HCT116 (cell line): ENCODE results near the gene ZCCHC17. TPM values are rescaled to one million over a fixed set of nuclear protein-coding genes. Genes with fewer than 3 reads are reported as not detected.

Source experiments
- ATAC-seq: fragments of 200-7000 bp; cut with Tn5 transposase; 2 replicates; pipeline ENCODE4 v1.9.1; 2020; ENCODE audit warnings: mild to moderate bottlenecking, moderate library complexity
- BruUV-seq: library from RNA; stranded (reverse); fragments of 400-500 nt; replicated peaks from 2 replicates; lab custom pipeline; 2021; lab: Mats Ljungman, UMichigan
- CTCF ChIA-PET: fragments of 300-600 bp; sonication (Branson Sonifier 250); formaldehyde crosslinking; loops from one replicate; lab custom pipeline; 2021; ENCODE audit warnings: antibody characterized with exemption; lab: Charles Lee
- POLR2A ChIA-PET: fragments of 300-600, 350-600 bp; sonication (Branson Sonifier 250); formaldehyde crosslinking; loops from one replicate; lab custom pipeline; 2021; ENCODE audit warnings: antibody characterized with exemption; lab: Charles Lee
- RAD21 ChIA-PET, 2 experiments: fragments of 300-600 bp; sonication (Branson Sonifier 250); formaldehyde crosslinking; loops; one replicate each; lab custom pipeline; 2023; ENCODE audit warnings: low total read pairs in 2 of 2; ENCODE audit not compliant: uncharacterized antibody in 2 of 2, unreplicated experiment in 2 of 2, low non-redundant PET in 1 of 2; lab: Charles Lee
- DNase-seq: peaks from one replicate; pipeline ENCODE4 v3.0.0-alpha.2; 2010; ENCODE audit warnings: low read depth, low spot score
- H2AFZ ChIP-seq: fragments of 200-600 bp; shearing (Covaris generic), sonication (generic); 2 replicates; pipeline ENCODE4 v1.6.1; 2017; ENCODE audit warnings: low read depth, mixed run types, mixed read lengths, antibody characterized with exemption, low read length; ENCODE audit not compliant: poor library complexity, severe bottlenecking
- H3K27ac ChIP-seq: 2 replicates; pipeline ENCODE4 v1.5.1; 2012; ENCODE audit warnings: low read depth, low read length
- H3K27me3 ChIP-seq: fragments of 200-600 bp; sonication (generic); 2 replicates; pipeline ENCODE4 v1.6.1; 2016; ENCODE audit warnings: mixed run types, low read length, mixed read lengths; ENCODE audit not compliant: insufficient read depth
- H3K36me3 ChIP-seq, 2 experiments: fragments of 200-500 bp in 1 of 2; fragments of 200-600 bp in 1 of 2; sonication (Bioruptor generic) in 1 of 2; sonication (generic) in 1 of 2; 2 replicates each; pipeline versions ENCODE4 v1.5.1 to v1.6.1; 2014 to 2016; ENCODE audit warnings: low read length in 2 of 2, inconsistent platforms in 1 of 2, mixed read lengths in 1 of 2, mixed run types in 1 of 2; ENCODE audit not compliant: insufficient read depth in 2 of 2, control insufficient read depth in 1 of 2
- H3K4me1 ChIP-seq, 2 experiments: fragments of 200-600 bp in 1 of 2; sonication (generic) in 1 of 2; 2 replicates each; pipeline versions ENCODE4 v1.5.1 to v1.6.1; 2012 to 2017; ENCODE audit warnings: low read length in 2 of 2, inconsistent platforms in 1 of 2, mild to moderate bottlenecking in 1 of 2, mixed read lengths in 1 of 2, mixed run types in 1 of 2, moderate library complexity in 1 of 2; ENCODE audit not compliant: insufficient read depth in 2 of 2, control insufficient read depth in 1 of 2
- H3K4me2 ChIP-seq: fragments of 200-600 bp; sonication (generic); 2 replicates; pipeline ENCODE4 v1.6.1; 2017; ENCODE audit warnings: mixed run types, low read length, mixed read lengths
- H3K4me3 ChIP-seq, 2 experiments: fragments of 200-600 bp in 1 of 2; sonication (generic) in 1 of 2; replicated peaks in 1 of 2; 2 replicates each; pipeline ENCODE4 v1.5.1; 2011 to 2016; ENCODE audit warnings: low read length in 2 of 2, control low read depth in 1 of 2, low read depth in 1 of 2, mild to moderate bottlenecking in 1 of 2, mixed read lengths in 1 of 2, mixed run types in 1 of 2
- H3K79me2 ChIP-seq: fragments of 200-600 bp; sonication (generic); 2 replicates; pipeline ENCODE4 v1.6.1; 2017; ENCODE audit warnings: mild to moderate bottlenecking, mixed run types, low read length, moderate library complexity, mixed read lengths; ENCODE audit not compliant: insufficient read depth
- H3K9ac ChIP-seq: fragments of 200-600 bp; sonication (generic); 2 replicates; pipeline ENCODE4 v1.6.1; 2016; ENCODE audit warnings: low read length, mixed read lengths
- H3K9me2 ChIP-seq: fragments of 200-600 bp; sonication (generic), shearing (Covaris generic); 2 replicates; pipeline ENCODE4 v1.6.1; 2017; ENCODE audit warnings: mixed run types, mild to moderate bottlenecking, moderate library complexity; ENCODE audit not compliant: insufficient read depth
- H3K9me3 ChIP-seq, 2 experiments: fragments of 200-500 bp in 1 of 2; fragments of 200-600 bp in 1 of 2; sonication (Bioruptor generic) in 1 of 2; sonication (generic) in 1 of 2; 2 replicates each; pipeline ENCODE4 v1.6.1; 2014 to 2017; ENCODE audit warnings: low read length in 2 of 2, mixed read lengths in 2 of 2, inconsistent platforms in 1 of 2, low read depth in 1 of 2, mild to moderate bottlenecking in 1 of 2, mixed run types in 1 of 2, moderate library complexity in 1 of 2; ENCODE audit not compliant: control insufficient read depth in 1 of 2, insufficient read depth in 1 of 2
- H4K20me1 ChIP-seq: fragments of 200-600 bp; sonication (generic), shearing (Covaris generic); 2 replicates; pipeline ENCODE4 v1.6.1; 2017; ENCODE audit warnings: mixed run types, mild to moderate bottlenecking, moderate library complexity; ENCODE audit not compliant: insufficient read depth
- CBX3 ChIP-seq: IDR thresholded peaks from 2 replicates; pipeline ENCODE4 v1.6.1; 2012; ENCODE audit warnings: low read depth
- CEBPB ChIP-seq: IDR thresholded peaks from 2 replicates; pipeline ENCODE4 v1.6.1; 2012; ENCODE audit warnings: low read depth
- EGR1 ChIP-seq: IDR thresholded peaks from 2 replicates; pipeline ENCODE4 v1.6.1; 2012; ENCODE audit warnings: low read depth
- ELF1 ChIP-seq: IDR thresholded peaks from 2 replicates; pipeline ENCODE4 v1.6.1; 2012; ENCODE audit warnings: low read depth, borderline replicate concordance
- EZH2 ChIP-seq: fragments of 200-600 bp; sonication (generic); IDR thresholded peaks from 2 replicates; pipeline ENCODE4 v1.6.1; 2017; ENCODE audit warnings: antibody characterized with exemption, mixed run types
- FOSL1 ChIP-seq: IDR thresholded peaks from 2 replicates; pipeline ENCODE4 v1.6.1; 2012; ENCODE audit warnings: low read depth
- POLR2AphosphoS5 ChIP-seq: IDR thresholded peaks from 2 replicates; pipeline ENCODE4 v1.6.1; 2011; ENCODE audit warnings: mild to moderate bottlenecking, low read depth, low read length, moderate library complexity
- RAD21 ChIP-seq: IDR thresholded peaks from 2 replicates; pipeline ENCODE4 v1.6.1; 2012; ENCODE audit warnings: low read depth, mild to moderate bottlenecking
- SIN3A ChIP-seq: IDR thresholded peaks from 2 replicates; pipeline ENCODE4 v1.6.1; 2012; ENCODE audit warnings: low read depth
- SRF ChIP-seq: IDR thresholded peaks from 2 replicates; pipeline ENCODE4 v1.6.1; 2012; ENCODE audit warnings: low read depth
- ZFX ChIP-seq: fragments of 450-650 bp; IDR thresholded peaks from 2 replicates; pipeline ENCODE4 v1.6.1; 2017
- intact Hi-C: fragments of 100-400 bp; cut with micrococcal nuclease; formaldehyde crosslinking; loops from 2 replicates; pipeline ENCODE4 v1.10.0; 2022
- total RNA-seq: library from RNA; stranded (reverse); gene quantifications from one replicate; pipeline ENCODE4 v1.2.1, GENCODE V29; 2021; ENCODE audit not compliant: unreplicated experiment
- TF ChIP-seq, protein P1 (sequence below), 3 experiments: fragments of 200-600 bp in 1 of 3; sonication (generic) in 1 of 3; IDR thresholded peaks in 2 of 3; conservative IDR thresholded peaks in 1 of 3; 2 replicates each; pipeline ENCODE4 v1.5.1; 2012 to 2017; ENCODE audit warnings: low read depth in 2 of 3, low read length in 2 of 3, antibody characterized with exemption in 1 of 3, borderline replicate concordance in 1 of 3, control low read depth in 1 of 3, mild to moderate bottlenecking in 1 of 3, mixed read lengths in 1 of 3, mixed run types in 1 of 3, moderate library complexity in 1 of 3; ENCODE audit not compliant: insufficient read depth in 1 of 3
- TF ChIP-seq, protein P2 (sequence below): IDR thresholded peaks from 2 replicates; pipeline ENCODE4 v1.6.1; 2012; ENCODE audit warnings: low read depth

The ZCCHC17 gene
- total RNA-seq, 1 experiment from 2014 or later = 27.8 TPM

DNA sequence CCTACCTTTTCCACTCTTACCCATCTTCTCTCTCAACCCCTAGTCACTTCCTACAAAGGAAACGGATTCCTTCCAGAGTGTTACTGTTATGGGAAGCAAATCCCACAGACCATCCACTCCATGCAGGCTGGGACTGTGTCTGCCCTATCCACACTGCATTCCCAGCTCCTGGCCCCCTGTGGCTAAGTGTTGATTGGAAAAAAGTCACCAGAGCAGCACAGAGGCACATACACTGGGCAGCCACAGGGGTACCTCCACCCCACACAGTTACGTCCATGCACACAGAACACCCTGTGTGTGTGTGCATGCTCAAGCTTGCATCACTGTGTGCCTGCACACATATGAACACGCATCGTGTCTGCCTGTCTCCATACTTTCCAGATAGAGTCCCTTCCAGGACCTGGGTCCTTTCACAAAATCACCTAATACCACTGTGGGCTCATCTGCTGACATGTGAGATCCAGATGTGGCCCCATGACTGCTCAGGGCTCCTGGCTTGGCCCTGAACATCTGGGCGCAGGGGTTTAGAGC, 112.0 kb downstream of the ZCCHC17 start:
- RAD21 ChIA-PET = no interaction called here
- CTCF ChIA-PET = interaction anchor here (0.8 to 1.5 kb wide), 2 partner anchors 12 to 14 kb away, joined by 3 to 6 read pairs; no protein-coding TSS in a partner anchor
- Histone ChIP-seq H3K4me3 (no peak overlapping the region), H2AFZ (no peak overlapping the region), H3K4me2 (no peak overlapping the region), H3K79me2 (peaks cover 7% of the 10 kb centered on the region; the same call in 1 of the 2 replicates), H3K27ac (no peak overlapping the region), H3K9me2 (no peaks in the 10 kb centered on the region), H3K27me3 (no peaks in the 10 kb centered on the region), H3K9ac (no peak overlapping the region), H3K36me3 (no peaks in the 10 kb centered on the region), H3K4me1 (peaks cover 2 to 9% of the 10 kb centered on the region in 2 experiments; a peak in 3 of 4 replicates), H4K20me1 (no peaks in the 10 kb centered on the region), H3K9me3 (no peaks in the 10 kb centered on the region)
- intact Hi-C loops = no loop called here
- DNase-seq (no peak), ATAC-seq (no peak)
- POLR2A ChIA-PET = no interaction called here
- BruUV-seq = no TSS peak
- TF ChIP-seq SRF (no peak), EZH2 (no peak)
- TF ChIP-seq, protein P1, sequence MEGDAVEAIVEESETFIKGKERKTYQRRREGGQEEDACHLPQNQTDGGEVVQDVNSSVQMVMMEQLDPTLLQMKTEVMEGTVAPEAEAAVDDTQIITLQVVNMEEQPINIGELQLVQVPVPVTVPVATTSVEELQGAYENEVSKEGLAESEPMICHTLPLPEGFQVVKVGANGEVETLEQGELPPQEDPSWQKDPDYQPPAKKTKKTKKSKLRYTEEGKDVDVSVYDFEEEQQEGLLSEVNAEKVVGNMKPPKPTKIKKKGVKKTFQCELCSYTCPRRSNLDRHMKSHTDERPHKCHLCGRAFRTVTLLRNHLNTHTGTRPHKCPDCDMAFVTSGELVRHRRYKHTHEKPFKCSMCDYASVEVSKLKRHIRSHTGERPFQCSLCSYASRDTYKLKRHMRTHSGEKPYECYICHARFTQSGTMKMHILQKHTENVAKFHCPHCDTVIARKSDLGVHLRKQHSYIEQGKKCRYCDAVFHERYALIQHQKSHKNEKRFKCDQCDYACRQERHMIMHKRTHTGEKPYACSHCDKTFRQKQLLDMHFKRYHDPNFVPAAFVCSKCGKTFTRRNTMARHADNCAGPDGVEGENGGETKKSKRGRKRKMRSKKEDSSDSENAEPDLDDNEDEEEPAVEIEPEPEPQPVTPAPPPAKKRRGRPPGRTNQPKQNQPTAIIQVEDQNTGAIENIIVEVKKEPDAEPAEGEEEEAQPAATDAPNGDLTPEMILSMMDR (IDR thresholded peaks at IDR 0.05 in 2 of 3, conservative IDR thresholded peaks at IDR 0.05 in 1 of 3; ENCODE audit: borderline replicate concordance in 1 of 3, insufficient read depth in 1 of 3, low read depth in 2 of 3, low read length in 2 of 3) = no peak

DNA sequence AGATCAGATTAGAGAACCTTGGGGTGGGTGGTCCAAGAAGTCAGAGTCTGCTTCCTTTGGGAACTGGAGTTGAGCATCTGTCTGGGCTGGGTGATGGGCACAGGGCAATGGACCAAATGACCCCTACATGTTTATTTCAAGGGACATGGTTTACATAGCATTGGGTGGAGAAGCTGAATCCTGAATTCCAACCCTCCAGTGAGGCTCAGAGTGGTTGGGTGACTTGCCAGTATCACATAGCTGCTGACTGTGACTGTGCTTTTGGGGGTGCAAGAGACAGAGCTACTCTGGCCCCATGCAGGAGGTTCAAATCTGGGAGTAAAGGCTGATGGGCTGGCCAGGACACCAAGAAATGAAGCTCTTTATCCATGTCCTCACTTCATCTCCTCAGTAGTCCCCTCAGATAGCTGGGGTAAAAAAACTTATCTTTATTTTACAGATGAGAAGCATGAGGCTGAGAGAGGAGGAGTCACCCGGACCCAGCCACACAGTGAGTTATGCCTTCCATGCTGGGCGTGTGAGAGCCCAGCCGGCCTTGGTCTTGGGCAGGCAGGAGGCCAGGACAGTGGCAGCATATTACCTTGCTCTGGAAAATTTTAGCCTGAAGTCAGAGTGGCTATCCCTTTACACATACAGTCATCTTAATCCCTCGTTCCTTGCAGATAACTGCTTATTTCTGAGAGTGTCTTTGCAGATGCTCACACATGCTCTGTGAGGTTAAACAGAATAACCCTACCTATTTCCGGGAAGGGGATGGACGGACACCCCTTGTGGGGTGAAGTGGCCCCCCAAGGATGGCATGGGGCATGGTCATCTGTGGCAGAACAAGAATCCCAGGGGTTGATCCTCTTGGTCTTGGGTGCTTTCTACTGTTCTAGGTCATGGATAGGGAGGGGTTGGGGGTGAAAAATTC, 113.4 kb downstream of the ZCCHC17 start:
- ChIA-PET POLR2A (no interaction called here), RAD21 (no interaction called here), CTCF (interaction anchor here (1.3 kb wide), 1 partner anchor 12 kb away, joined by 4 read pairs; no protein-coding TSS in a partner anchor)
- Histone ChIP-seq H3K9me2 (no peaks in the 10 kb centered on the region), H3K9ac (no peak overlapping the region), H3K4me1 (peaks cover 8 to 19% of the 10 kb centered on the region in 2 experiments; a peak in 3 of 4 replicates), H4K20me1 (no peaks in the 10 kb centered on the region), H3K36me3 (no peaks in the 10 kb centered on the region), H3K4me2 (no peak overlapping the region), H3K27ac (no peak overlapping the region), H3K9me3 (no peaks in the 10 kb centered on the region), H3K79me2 (peaks cover 13% of the 10 kb centered on the region; the same call in 1 of the 2 replicates), H3K4me3 (no peak overlapping the region), H2AFZ (no peak overlapping the region), H3K27me3 (no peaks in the 10 kb centered on the region)
- ATAC-seq = no peak
- intact Hi-C loops = no loop called here
- DNase-seq = no peak
- no TSS peak for BruUV-seq
- TF ChIP-seq ZFX = no peak
- no peak for TF ChIP-seq CBX3
- TF ChIP-seq SIN3A = no peak
- TF ChIP-seq FOSL1 = no peak
- TF ChIP-seq ELF1 = no peak
- no peak for TF ChIP-seq EZH2
- TF ChIP-seq RAD21 = no peak
- no peak for TF ChIP-seq POLR2AphosphoS5
- TF ChIP-seq EGR1 = no peak
- TF ChIP-seq, protein P2, sequence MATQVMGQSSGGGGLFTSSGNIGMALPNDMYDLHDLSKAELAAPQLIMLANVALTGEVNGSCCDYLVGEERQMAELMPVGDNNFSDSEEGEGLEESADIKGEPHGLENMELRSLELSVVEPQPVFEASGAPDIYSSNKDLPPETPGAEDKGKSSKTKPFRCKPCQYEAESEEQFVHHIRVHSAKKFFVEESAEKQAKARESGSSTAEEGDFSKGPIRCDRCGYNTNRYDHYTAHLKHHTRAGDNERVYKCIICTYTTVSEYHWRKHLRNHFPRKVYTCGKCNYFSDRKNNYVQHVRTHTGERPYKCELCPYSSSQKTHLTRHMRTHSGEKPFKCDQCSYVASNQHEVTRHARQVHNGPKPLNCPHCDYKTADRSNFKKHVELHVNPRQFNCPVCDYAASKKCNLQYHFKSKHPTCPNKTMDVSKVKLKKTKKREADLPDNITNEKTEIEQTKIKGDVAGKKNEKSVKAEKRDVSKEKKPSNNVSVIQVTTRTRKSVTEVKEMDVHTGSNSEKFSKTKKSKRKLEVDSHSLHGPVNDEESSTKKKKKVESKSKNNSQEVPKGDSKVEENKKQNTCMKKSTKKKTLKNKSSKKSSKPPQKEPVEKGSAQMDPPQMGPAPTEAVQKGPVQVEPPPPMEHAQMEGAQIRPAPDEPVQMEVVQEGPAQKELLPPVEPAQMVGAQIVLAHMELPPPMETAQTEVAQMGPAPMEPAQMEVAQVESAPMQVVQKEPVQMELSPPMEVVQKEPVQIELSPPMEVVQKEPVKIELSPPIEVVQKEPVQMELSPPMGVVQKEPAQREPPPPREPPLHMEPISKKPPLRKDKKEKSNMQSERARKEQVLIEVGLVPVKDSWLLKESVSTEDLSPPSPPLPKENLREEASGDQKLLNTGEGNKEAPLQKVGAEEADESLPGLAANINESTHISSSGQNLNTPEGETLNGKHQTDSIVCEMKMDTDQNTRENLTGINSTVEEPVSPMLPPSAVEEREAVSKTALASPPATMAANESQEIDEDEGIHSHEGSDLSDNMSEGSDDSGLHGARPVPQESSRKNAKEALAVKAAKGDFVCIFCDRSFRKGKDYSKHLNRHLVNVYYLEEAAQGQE = no peak
- TF ChIP-seq CEBPB = no peak
